ENCODE results near the gene ITGAD. TPM values are rescaled to one million over a fixed set of nuclear protein-coding genes. Genes with fewer than 3 reads are reported as not detected.

The ITGAD gene
- total RNA-seq, 1 donor from 2014 or later, result not detected

- H3K27ac Mint-ChIP-seq (ENCODE audit: unreplicated experiment), result no peak overlapping the region
- no peaks in the 10 kb centered on the region for H3K36me3 Mint-ChIP-seq (ENCODE audit: low read depth)
- DNase-seq (ENCODE audit: low read depth, low spot score), result no peak
- H3K27me3 Mint-ChIP-seq (ENCODE audit: low read depth), result peaks cover 43% of the 10 kb centered on the region
- H3K4me3 Mint-ChIP-seq, result no peak overlapping the region
- H3K4me1 Mint-ChIP-seq, result no peaks in the 10 kb centered on the region
- no peak for TF ChIP-seq CTCF (conservative IDR thresholded peaks at IDR 0.05)
- peaks cover 4% of the 10 kb centered on the region for H3K9me3 Mint-ChIP-seq
Measured at GRCh38 chr16:31420037-31420436, 26.9 kb downstream of the ITGAD start.

GRCh38 chr16:31421587-31421986 is 28.5 kb downstream of the ITGAD start:
- no peak overlapping the region for H3K27ac Mint-ChIP-seq (ENCODE audit: unreplicated experiment)
- no peaks in the 10 kb centered on the region for H3K4me1 Mint-ChIP-seq
- H3K27me3 Mint-ChIP-seq (ENCODE audit: low read depth), result peaks cover 35% of the 10 kb centered on the region
- DNase-seq (ENCODE audit: low read depth, low spot score), result no peak
- no peak for TF ChIP-seq CTCF (conservative IDR thresholded peaks at IDR 0.05)
- H3K36me3 Mint-ChIP-seq (ENCODE audit: low read depth), result no peaks in the 10 kb centered on the region
- H3K9me3 Mint-ChIP-seq, result peaks cover 4% of the 10 kb centered on the region
- H3K4me3 Mint-ChIP-seq, result no peak overlapping the region

GRCh38 chr16:31423241-31423640 is 30.1 kb downstream of the ITGAD start:
- H3K36me3 Mint-ChIP-seq (ENCODE audit: low read depth), result no peaks in the 10 kb centered on the region
- peaks cover 32% of the 10 kb centered on the region for H3K27me3 Mint-ChIP-seq (ENCODE audit: low read depth)
- no peaks in the 10 kb centered on the region for H3K9me3 Mint-ChIP-seq
- TF ChIP-seq CTCF (conservative IDR thresholded peaks at IDR 0.05), result no peak
- H3K4me3 Mint-ChIP-seq, result no peak overlapping the region
- H3K27ac Mint-ChIP-seq (ENCODE audit: unreplicated experiment), result no peak overlapping the region
- no peak for DNase-seq (ENCODE audit: low read depth, low spot score)
- H3K4me1 Mint-ChIP-seq, result no peaks in the 10 kb centered on the region

- no peak overlapping the region for H3K27ac Mint-ChIP-seq (ENCODE audit: unreplicated experiment)
- no peak overlapping the region for H3K4me3 Mint-ChIP-seq
Measured at GRCh38 chr16:31423801-31424200, 30.7 kb downstream of the ITGAD start.

GRCh38 chr16:31427441-31428278 is 34.5 kb downstream of the ITGAD start:
- Mint-ChIP-seq H3K27me3 (ENCODE audit: low read depth) (peaks cover 28% of the 10 kb centered on the region), H3K4me3 (no peak overlapping the region), H3K36me3 (ENCODE audit: low read depth) (no peaks in the 10 kb centered on the region), H3K9me3 (no peaks in the 10 kb centered on the region), H3K4me1 (no peaks in the 10 kb centered on the region), H3K27ac (ENCODE audit: unreplicated experiment) (no peak overlapping the region)
- no peak for TF ChIP-seq CTCF (conservative IDR thresholded peaks at IDR 0.05)
- DNase-seq (ENCODE audit: low read depth, low spot score), result no peak

More at GRCh38 chr16:31423801-31424200, 30.7 kb downstream of the ITGAD start:
- H3K4me1 Mint-ChIP-seq, result no peaks in the 10 kb centered on the region
- H3K9me3 Mint-ChIP-seq, result no peaks in the 10 kb centered on the region
- no peaks in the 10 kb centered on the region for H3K36me3 Mint-ChIP-seq (ENCODE audit: low read depth)
- no peak for DNase-seq (ENCODE audit: low read depth, low spot score)
- TF ChIP-seq CTCF (conservative IDR thresholded peaks at IDR 0.05), result no peak
- H3K27me3 Mint-ChIP-seq (ENCODE audit: low read depth), result peaks cover 28% of the 10 kb centered on the region
